Memory B cell (primary cell): ENCODE results near the gene ACE.

ENCODE experiments used
- ATAC-seq: fragments of 150-1000 bp; cut with Tn5 transposase; 2 replicates; pipeline ENCODE4 v1.10.0; 2021; ENCODE audit warnings: low read depth, mild to moderate bottlenecking, moderate library complexity
- DNase-seq, 2 donors: peaks; one replicate each; pipeline ENCODE4 v3.0.0; 2022; ENCODE audit warnings: low spot score in 2 of 2
- H3K27ac Mint-ChIP-seq: one replicate; pipeline ENCODE4 v1.8.0; 2022; ENCODE audit warnings: mild to moderate bottlenecking, moderate library complexity, mixed read lengths
- H3K27me3 Mint-ChIP-seq: one replicate; pipeline ENCODE4 v1.8.0; 2022; ENCODE audit warnings: mixed read lengths
- H3K36me3 Mint-ChIP-seq: one replicate; pipeline ENCODE4 v1.8.0; 2022; ENCODE audit warnings: mild to moderate bottlenecking, mixed read lengths
- H3K4me1 Mint-ChIP-seq: one replicate; pipeline ENCODE4 v1.8.0; 2022; ENCODE audit warnings: mixed read lengths
- H3K4me3 Mint-ChIP-seq: one replicate; pipeline ENCODE4 v1.8.0; 2022; ENCODE audit warnings: mild to moderate bottlenecking, moderate library complexity, mixed read lengths
- H3K9me3 Mint-ChIP-seq: one replicate; pipeline ENCODE4 v1.8.0; 2022; ENCODE audit warnings: mixed read lengths

Gene ACE

DNA sequence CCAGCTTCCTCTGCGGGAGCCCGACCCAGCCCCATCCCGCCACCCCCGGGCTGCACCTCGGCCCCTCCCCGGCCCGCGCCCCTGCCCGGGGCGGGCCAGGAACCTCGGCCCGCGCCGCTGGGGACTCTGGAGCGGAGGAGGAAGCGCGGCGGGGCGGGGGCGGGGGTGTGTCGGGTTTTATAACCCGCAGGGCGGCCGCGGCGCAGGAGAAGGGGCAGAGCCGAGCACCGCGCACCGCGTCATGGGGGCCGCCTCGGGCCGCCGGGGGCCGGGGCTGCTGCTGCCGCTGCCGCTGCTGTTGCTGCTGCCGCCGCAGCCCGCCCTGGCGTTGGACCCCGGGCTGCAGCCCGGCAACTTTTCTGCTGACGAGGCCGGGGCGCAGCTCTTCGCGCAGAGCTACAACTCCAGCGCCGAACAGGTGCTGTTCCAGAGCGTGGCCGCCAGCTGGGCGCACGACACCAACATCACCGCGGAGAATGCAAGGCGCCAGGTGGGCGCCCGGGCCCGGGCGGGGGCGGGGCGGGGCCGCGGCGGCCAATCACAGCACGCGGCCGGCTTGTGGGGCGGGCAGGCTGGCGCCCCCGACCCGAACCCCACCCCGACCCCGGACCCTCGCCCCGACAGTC lies at the start of gene ACE:
Gene ACE, plus strand, starts transcription at position 208 of the 626 bp plus-strand sequence. Its CDS starts 34 bp downstream, at position 242.
- Mint-ChIP-seq H3K9me3 (no peaks in the 10 kb centered on the region), H3K27ac (no peak within 1 kb of the TSS), H3K27me3 (peaks cover 25% of the 10 kb centered on the region), H3K4me1 (peaks cover 15% of the 10 kb centered on the region), H3K36me3 (no peaks in the 10 kb centered on the region), H3K4me3 (peak within 1 kb of the TSS; percentile 86)
- peak; percentile 32 to 33 for DNase-seq
- ATAC-seq, result peak; percentile 71

GRCh38 chr17:63429766-63430165 lies 47.1 kb upstream of the ACE start:
- Mint-ChIP-seq H3K36me3 (no peaks in the 10 kb centered on the region), H3K9me3 (no peaks in the 10 kb centered on the region), H3K4me1 (peaks cover 9% of the 10 kb centered on the region), H3K27ac (no peak overlapping the region), H3K27me3 (peaks cover 1% of the 10 kb centered on the region), H3K4me3 (no peak overlapping the region)
- DNase-seq (no peak), ATAC-seq (no peak)

DNA sequence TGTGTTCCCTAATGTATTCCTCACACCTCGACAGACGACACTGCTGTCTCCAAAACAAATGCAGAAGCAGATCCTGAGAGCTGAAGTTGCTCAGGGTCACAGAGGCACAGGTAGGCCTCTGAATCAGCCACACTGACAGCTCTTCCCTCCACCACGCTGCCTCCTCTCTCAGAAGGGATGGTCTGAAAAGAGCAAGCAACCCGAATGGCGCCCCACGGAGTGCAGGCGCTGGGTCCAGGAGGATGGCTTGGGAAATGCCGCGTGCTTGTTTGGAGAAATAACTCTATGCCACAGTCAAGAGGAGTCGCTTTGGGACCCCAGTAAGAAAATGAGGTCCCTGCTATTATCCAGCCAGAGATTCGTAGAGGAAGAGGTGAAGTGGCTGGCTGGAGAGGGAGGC lies 46.6 kb upstream of the ACE start:
- H3K4me1 Mint-ChIP-seq, result peaks cover 9% of the 10 kb centered on the region
- no peak for DNase-seq
- no peaks in the 10 kb centered on the region for H3K9me3 Mint-ChIP-seq
- ATAC-seq, result no peak
- no peak overlapping the region for H3K27ac Mint-ChIP-seq
- H3K27me3 Mint-ChIP-seq, result peaks cover 1% of the 10 kb centered on the region
- H3K4me3 Mint-ChIP-seq, result no peak overlapping the region
- no peaks in the 10 kb centered on the region for H3K36me3 Mint-ChIP-seq

DNA sequence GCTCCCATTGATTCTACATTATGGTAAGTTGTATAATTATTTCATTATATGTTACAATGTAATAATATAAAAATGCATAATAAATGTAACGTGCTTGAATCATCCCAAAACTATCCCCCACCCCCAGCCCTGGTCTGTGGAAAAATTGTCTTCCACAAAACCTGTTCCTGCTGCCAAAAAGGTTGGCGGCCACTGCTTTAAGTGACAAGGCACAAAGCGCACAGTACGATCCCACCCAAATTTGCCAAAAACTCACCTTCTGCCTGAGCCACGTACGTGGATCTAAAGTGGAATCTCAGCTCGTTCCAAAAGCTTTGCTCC lies 45.3 kb upstream of the ACE start:
- peaks cover 1% of the 10 kb centered on the region for H3K27me3 Mint-ChIP-seq
- no peaks in the 10 kb centered on the region for H3K36me3 Mint-ChIP-seq
- ATAC-seq (no peak), DNase-seq (no peak)
- no peaks in the 10 kb centered on the region for H3K9me3 Mint-ChIP-seq
- H3K27ac Mint-ChIP-seq, result no peak overlapping the region
- peaks cover 6% of the 10 kb centered on the region for H3K4me1 Mint-ChIP-seq
- H3K4me3 Mint-ChIP-seq, result no peak overlapping the region

DNA sequence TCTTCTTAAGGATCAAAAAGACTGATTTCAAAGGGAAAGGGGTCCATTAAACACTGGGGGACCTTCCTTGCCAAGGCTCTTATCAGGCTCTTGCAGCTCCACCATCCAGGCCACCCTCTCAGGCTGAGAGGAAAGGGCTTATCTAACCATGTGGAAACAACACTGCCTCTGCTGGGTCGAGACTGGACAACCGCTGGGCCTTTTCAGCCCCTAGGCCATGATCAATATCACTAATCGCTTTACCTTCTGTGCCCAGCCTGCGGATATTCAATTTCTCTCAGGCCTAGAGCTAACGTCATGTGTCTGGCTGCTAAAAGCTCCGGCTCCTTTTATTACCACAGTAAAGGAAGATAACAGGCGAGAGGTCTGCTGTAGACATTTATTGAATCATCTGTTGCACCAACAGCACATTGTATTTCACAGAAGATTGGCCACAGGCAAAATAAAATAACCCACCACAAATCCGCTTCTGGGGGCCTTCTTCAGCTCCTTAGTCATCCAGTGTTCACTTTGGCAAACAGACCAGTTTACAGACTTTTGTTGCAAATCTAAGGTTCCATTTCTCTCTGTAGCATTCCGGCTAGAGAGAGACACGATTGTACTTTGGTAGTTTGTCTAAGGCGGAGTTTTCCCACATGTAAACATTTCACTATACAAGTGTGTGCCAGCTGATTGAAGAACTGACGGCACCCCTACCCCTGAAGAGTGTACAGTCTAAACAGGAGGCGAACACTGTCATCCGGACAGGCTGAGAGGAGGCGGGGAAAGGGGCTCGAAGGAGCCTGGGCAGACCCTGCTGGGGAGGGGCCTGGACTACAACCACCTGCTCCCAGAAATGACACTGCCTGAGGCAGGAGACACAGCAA lies 44.7 kb upstream of the ACE start:
- H3K9me3 Mint-ChIP-seq, result no peaks in the 10 kb centered on the region
- no peaks in the 10 kb centered on the region for H3K36me3 Mint-ChIP-seq
- no peak overlapping the region for H3K27ac Mint-ChIP-seq
- no peak overlapping the region for H3K4me3 Mint-ChIP-seq
- no peak for DNase-seq
- ATAC-seq, result no peak
- peaks cover 1% of the 10 kb centered on the region for H3K27me3 Mint-ChIP-seq
- H3K4me1 Mint-ChIP-seq, result peaks cover 2% of the 10 kb centered on the region

DNA sequence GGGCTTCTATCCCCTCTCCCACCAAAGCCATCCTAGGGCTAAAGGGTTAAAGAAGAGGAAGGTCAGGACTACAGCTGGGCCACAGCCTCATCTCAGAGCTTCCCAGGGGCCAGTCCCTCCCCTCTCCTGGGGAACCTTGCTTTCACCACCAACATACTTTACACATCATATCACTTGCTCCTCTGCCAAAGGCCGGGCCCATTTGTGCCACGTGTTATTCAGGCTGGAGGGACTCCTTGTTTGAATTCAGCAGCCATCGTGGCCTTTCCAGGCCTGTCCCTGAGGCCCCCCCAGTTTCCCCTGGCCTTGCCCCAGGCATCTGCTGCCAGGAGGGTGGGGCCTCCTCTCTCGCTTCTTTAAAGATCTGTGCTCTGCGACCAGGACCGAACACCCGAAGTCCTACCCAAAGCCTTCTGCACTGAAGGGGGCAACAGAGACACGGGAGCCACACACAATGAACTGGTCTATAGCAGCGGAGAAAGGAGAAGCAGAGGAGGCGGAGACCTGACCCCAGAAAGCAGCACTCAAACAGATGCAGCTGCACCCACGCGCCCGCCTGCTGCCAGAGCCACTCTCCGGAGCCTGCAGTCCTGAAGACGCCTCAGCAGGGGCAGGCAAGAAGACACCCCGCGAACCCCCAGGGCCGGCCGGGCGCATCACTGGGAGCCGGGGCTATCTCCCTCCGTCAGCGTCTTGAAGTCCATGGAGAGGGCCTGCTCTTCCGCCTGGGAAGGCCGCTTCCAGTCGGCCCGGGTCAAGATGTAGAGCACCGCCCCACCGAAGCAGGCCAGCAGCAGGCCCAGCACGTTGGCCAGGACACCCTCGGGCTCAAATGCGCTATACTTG lies 42.9 kb upstream of the ACE start:
- DNase-seq, result no peak
- H3K27me3 Mint-ChIP-seq, result peaks cover 1% of the 10 kb centered on the region
- no peak overlapping the region for H3K27ac Mint-ChIP-seq
- ATAC-seq, result no peak
- no peaks in the 10 kb centered on the region for H3K36me3 Mint-ChIP-seq
- no peaks in the 10 kb centered on the region for H3K4me1 Mint-ChIP-seq
- H3K4me3 Mint-ChIP-seq, result no peak overlapping the region
- no peaks in the 10 kb centered on the region for H3K9me3 Mint-ChIP-seq

GRCh38 chr17:63434951-63435571 lies 41.8 kb upstream of the ACE start:
- DNase-seq (no peak), ATAC-seq (peak; percentile 15)
- Mint-ChIP-seq H3K9me3 (no peaks in the 10 kb centered on the region), H3K4me3 (no peak overlapping the region), H3K27me3 (peaks cover 1% of the 10 kb centered on the region), H3K27ac (no peak overlapping the region), H3K4me1 (peaks cover 6% of the 10 kb centered on the region), H3K36me3 (no peaks in the 10 kb centered on the region)

DNA sequence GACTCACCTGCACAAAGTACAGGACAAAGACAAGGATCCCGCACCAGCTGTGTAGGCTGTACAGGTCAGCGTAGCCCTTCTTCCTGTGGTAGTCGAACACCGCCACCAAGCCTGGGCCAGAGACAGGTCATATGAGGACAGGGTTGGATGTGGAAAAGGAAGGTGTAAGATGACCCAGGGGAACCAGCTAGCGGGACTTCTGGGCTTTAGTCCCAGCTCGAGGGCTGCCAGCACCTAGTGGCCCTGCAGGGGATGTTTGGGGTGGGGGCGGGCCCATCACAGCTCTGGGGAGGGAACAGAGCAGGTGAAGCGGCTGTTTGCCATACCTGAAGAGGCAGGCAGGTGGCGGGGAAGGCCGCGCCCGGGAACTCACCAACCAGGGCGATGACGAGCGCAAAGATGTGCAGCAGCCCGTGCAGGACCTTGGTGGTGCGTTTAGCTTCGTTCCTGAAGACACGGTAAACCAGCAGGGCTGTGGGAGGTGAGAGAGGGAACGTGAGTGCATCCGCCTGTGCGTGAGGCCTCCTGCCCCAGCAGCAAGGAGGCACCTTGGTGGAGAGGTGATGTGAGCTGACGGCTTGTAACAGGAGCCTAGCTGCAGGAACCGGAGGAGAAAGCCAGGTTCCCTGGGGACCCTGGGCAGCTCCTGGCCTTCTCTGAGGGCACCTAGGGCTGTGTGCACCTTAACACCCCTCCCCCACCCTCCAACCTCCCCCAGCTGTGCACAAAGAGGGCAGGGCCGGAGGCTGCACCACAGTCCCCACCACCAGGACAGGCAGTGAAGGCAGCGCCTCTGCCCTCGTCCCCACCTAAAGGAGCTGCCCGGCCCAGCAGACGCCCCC lies 41.0 kb upstream of the ACE start:
- H3K27ac Mint-ChIP-seq, result no peak overlapping the region
- H3K4me1 Mint-ChIP-seq, result peaks cover 10% of the 10 kb centered on the region
- peak in 1 of 2 donors; percentile 55 for DNase-seq
- H3K9me3 Mint-ChIP-seq, result no peaks in the 10 kb centered on the region
- ATAC-seq, result peak; percentile 92
- peaks cover 1% of the 10 kb centered on the region for H3K27me3 Mint-ChIP-seq
- H3K4me3 Mint-ChIP-seq, result peak overlapping the region; percentile 18
- H3K36me3 Mint-ChIP-seq, result no peaks in the 10 kb centered on the region

DNA sequence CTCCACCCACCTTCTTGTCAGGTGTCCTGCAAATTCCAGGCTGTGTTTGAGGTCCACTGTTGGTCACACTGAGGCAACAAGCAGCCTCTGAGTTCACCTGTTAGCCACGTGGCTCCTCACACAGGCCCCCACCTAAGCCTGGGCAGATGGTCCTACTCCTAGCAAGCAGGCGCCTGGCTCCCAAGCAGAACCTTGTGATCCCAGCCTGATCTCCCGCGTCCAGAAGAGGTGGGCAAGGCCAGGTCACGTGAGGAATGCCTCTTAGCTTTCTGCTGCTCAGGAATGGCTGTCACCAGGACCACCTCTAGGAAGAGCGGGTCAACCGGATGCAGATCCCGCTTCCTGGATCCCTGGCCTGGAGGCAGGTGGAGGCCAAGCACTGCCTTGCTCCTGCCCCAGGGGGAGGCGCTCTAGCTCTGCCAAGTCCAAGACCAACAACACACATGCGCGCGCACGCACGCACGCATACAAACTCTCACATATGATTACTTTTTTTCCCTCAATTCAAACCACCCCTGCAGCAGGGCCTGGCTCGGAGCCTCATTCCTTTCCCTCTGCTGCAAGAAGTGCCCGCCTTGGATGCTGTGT lies 40.2 kb upstream of the ACE start:
- H3K4me3 Mint-ChIP-seq, result no peak overlapping the region
- no peak overlapping the region for H3K27ac Mint-ChIP-seq
- H3K9me3 Mint-ChIP-seq, result no peaks in the 10 kb centered on the region
- DNase-seq (no peak), ATAC-seq (no peak)
- H3K4me1 Mint-ChIP-seq, result peaks cover 10% of the 10 kb centered on the region
- no peaks in the 10 kb centered on the region for H3K36me3 Mint-ChIP-seq
- peaks cover 1% of the 10 kb centered on the region for H3K27me3 Mint-ChIP-seq

DNA sequence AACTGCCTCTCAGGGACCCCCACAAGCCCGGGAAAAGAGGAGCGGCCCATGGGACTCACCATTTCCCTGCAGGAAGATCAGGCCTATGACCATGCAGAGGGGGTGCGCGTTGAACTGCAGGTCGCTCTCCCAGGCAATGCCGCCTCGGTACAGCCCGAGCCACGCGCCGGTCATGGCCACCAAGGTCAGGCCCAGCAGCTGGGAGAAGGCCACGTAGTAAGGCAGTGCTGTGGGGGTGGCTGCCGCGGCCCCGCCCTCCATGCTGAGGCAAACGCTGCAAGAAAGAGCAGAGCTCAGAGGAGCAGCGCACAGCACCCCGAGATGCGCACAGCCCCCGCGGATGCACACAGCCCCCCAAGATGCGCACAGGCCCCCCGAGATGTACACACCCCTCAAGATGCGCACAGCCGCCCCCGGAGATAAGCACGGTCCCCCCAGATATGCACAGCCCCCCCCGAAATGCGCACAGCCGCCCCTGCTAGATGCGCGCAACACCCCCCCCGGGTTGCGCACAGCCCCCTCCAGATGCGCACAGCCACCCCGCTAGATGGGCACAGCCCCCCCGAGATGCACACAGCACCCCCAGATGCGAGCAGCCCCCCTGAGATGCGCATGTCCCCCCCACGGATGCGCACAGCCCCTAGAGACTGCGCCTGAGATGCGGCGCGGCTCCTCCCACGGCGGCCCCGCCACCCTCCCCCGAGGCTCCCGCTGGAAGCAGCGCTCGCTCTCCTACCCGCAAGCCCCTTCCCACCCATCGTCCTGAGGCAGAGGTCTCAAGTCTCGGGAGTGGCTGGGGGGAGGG lies 39.4 kb upstream of the ACE start:
- ATAC-seq, result no peak
- Mint-ChIP-seq H3K27ac (no peak overlapping the region), H3K36me3 (no peaks in the 10 kb centered on the region), H3K9me3 (no peaks in the 10 kb centered on the region), H3K27me3 (peaks cover 1% of the 10 kb centered on the region), H3K4me3 (no peak overlapping the region), H3K4me1 (peaks cover 10% of the 10 kb centered on the region)
- DNase-seq, result no peak

DNA sequence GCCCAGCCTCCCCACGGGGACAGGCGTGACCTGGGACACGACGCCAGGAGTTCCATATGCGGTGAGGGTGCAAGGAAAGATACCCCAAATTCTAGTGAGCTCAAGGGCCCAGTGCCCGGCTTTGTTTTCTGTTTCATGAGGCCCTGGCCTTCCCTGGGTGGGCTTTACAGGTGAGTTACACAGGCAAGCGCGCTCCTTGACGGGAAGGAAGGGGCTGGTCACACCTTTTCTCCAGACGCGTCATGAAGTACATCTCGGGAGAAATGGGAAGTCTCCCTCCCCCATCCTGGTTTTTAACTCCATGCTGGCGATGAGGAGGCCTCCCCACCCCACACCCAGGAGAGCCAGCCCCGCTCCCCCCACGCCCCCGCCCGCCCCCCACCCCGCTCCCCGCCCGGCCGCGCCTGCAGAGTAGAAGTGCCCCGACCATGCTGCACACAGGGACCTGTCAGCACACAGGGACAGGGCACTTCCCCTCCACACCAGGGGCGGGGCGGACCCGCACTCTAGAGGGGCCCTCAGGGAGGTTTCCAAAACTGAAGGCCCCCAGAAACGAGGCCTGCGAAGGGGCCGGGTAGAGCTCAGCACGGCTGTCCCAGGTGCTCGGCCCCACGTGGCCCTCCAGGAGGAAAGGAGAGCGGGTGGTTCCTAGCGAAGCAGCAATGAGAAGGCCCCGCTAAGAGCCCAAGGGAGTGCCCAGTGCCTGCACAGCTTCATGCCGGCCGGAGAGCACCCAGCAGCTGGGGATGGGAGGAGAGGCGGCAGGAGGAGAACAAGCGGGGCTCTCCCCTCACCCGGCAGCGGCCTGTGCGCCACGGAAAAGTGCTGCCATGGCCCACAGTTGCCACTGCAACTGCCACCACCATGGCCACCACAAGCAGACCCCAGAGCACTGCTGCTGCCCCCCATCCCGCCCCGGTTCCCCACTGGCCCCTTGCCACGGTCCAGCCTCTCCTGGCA lies 38.5 kb upstream of the ACE start:
- Mint-ChIP-seq H3K27ac (no peak overlapping the region), H3K36me3 (no peaks in the 10 kb centered on the region), H3K27me3 (peaks cover 1% of the 10 kb centered on the region), H3K4me1 (peaks cover 10% of the 10 kb centered on the region), H3K4me3 (no peak overlapping the region), H3K9me3 (no peaks in the 10 kb centered on the region)
- ATAC-seq (no peak), DNase-seq (no peak)
